ENCODE measurements around the gene HES6. TPM values are rescaled to one million over a fixed set of nuclear protein-coding genes. Genes with fewer than 3 reads are reported as not detected.

HES6 gene
- total RNA-seq, 1 experiment from 2014 or later = 17.2 TPM

Other genes starting within 250 kb of the HES6 start
- 69.9 and 72.4 TPM in 2 replicates for gene SCLY, start 179.0 kb downstream of the HES6 start, total RNA-seq (2021)
- 0.30 and 0.72 TPM in 2 replicates for gene ESPNL, start 139.7 kb downstream of the HES6 start, total RNA-seq (2021)
- 0.09 TPM in 1 of 2 replicates, not detected in the other for gene KLHL30, start 101.4 kb downstream of the HES6 start, total RNA-seq (2021)
- gene ERFE, start 81.1 kb downstream of the HES6 start, total RNA-seq (2021) = 6.1 and 8.6 TPM in 2 replicates
- 65.1 and 71.6 TPM in 2 replicates for gene ILKAP, start 36.3 kb downstream of the HES6 start, total RNA-seq (2021)
- 6.8 and 7.5 TPM in 2 replicates for gene PER2, start 48.6 kb upstream of the HES6 start, total RNA-seq (2021)
- gene TRAF3IP1, start 80.5 kb upstream of the HES6 start, total RNA-seq (2021) = 23.0 and 24.5 TPM in 2 replicates
- gene ASB1, start 186.9 kb upstream of the HES6 start, total RNA-seq (2021) = 36.9 and 43.7 TPM in 2 replicates